GM12878 (cell line): ENCODE measurements around the gene EEF2KMT. TPM values are rescaled to one million over a fixed set of nuclear protein-coding genes. Genes with fewer than 3 reads are reported as not detected.

Experiments
- ATAC-seq: fragments of 200-7000 bp; cut with Tn5 transposase; 3 replicates; pipeline ENCODE4 v1.9.1; 2020; ENCODE audit warnings: mild to moderate bottlenecking, moderate library complexity
- BruUV-seq: library from RNA; stranded (reverse); fragments of 400-500 nt; replicated peaks from 2 replicates; lab custom pipeline; 2021; lab: Mats Ljungman, UMichigan
- CTCF ChIA-PET: fragments of 300-600 bp; sonication (Branson Sonifier 250); formaldehyde crosslinking; extraction: SDS; loops from one replicate; lab custom pipeline; 2021; ENCODE audit warnings: inconsistent platforms; lab: Yijun Ruan, JAX
- POLR2A ChIA-PET: fragments of 350-600 bp; formaldehyde crosslinking; extraction: SDS; loops from one replicate; lab custom pipeline; 2021; ENCODE audit warnings: inconsistent platforms; lab: Charles Lee
- RAD21 ChIA-PET: fragments of 300-600 bp; sonication (Branson Sonifier 250); formaldehyde crosslinking; loops from one replicate; lab custom pipeline; 2023; ENCODE audit warnings: antibody characterized with exemption; ENCODE audit not compliant: unreplicated experiment; lab: Charles Lee
- SMC1A ChIA-PET: fragments of 300-600 bp; sonication (Branson Sonifier 250); formaldehyde crosslinking; loops from one replicate; lab custom pipeline; 2023; ENCODE audit not compliant: unreplicated experiment, uncharacterized antibody; lab: Charles Lee
- DNase-seq: peaks from one replicate; pipeline ENCODE4 v3.0.0-alpha.2; 2011; ENCODE audit warnings: low read depth, low spot score
- FAIRE-seq: peaks from 3 replicates; lab custom pipeline; 2011; peaks lifted over from hg19 to GRCh38; lab: Jason Lieb, UNC
- H2AFZ ChIP-seq: 2 replicates; pipeline ENCODE4 v1.6.0; 2011; ENCODE audit warnings: low read depth, low read length, control low read depth; ENCODE audit not compliant: control insufficient read depth
- H3K27ac ChIP-seq: 2 replicates; pipeline ENCODE4 v1.5.1; 2011; ENCODE audit warnings: control low read depth; ENCODE audit not compliant: control insufficient read depth, insufficient read depth
- H3K27me3 ChIP-seq, 2 experiments: replicated peaks in 1 of 2; 2 replicates each; pipeline versions ENCODE4 v1.6.0 to v1.6.1; 2011; ENCODE audit warnings: low read length in 1 of 2; ENCODE audit not compliant: control insufficient read depth in 2 of 2, insufficient read depth in 2 of 2
- H3K36me3 ChIP-seq, 2 experiments: 2 replicates each; pipeline ENCODE4 v1.5.1; 2011; ENCODE audit warnings: low read length in 1 of 2; ENCODE audit not compliant: control insufficient read depth in 2 of 2, insufficient read depth in 2 of 2
- H3K4me1 ChIP-seq: 2 replicates; pipeline ENCODE4 v1.6.1; 2011; ENCODE audit warnings: mild to moderate bottlenecking, low read length, moderate library complexity, mixed read lengths; ENCODE audit not compliant: control insufficient read depth, insufficient read depth
- H3K4me2 ChIP-seq: 2 replicates; pipeline ENCODE4 v1.6.0; 2011; ENCODE audit warnings: control low read depth; ENCODE audit not compliant: control insufficient read depth, insufficient read depth
- H3K4me3 ChIP-seq: fragments of 200-600 bp; sonication (generic); 2 replicates; pipeline ENCODE4 v1.5.1; 2016
- H3K79me2 ChIP-seq: 2 replicates; pipeline ENCODE4 v1.6.0; 2011; ENCODE audit warnings: low read length; ENCODE audit not compliant: control insufficient read depth, insufficient read depth
- H3K9ac ChIP-seq: 2 replicates; pipeline ENCODE4 v1.8.0; 2011; ENCODE audit warnings: low read length, control low read depth, mixed read lengths; ENCODE audit not compliant: control insufficient read depth, insufficient read depth
- H3K9me3 ChIP-seq: replicated peaks from 3 replicates; pipeline ENCODE4 v1.5.1; 2011; ENCODE audit warnings: mild to moderate bottlenecking, low read length; ENCODE audit not compliant: control insufficient read depth, insufficient read depth
- H4K20me1 ChIP-seq: 2 replicates; pipeline ENCODE4 v1.6.0; 2011; ENCODE audit not compliant: control insufficient read depth, insufficient read depth
- ATF7 ChIP-seq: fragments of 450-650 bp; IDR thresholded peaks from 2 replicates; pipeline ENCODE4 v1.6.1; 2016; ENCODE audit warnings: low read depth, mild to moderate bottlenecking
- BACH1 ChIP-seq: fragments of 450-650 bp; IDR thresholded peaks from 2 replicates; pipeline ENCODE4 v1.6.1; 2017; ENCODE audit warnings: mild to moderate bottlenecking, borderline replicate concordance
- CEBPB ChIP-seq, 2 experiments: fragments of 150-350 bp in 1 of 2; IDR thresholded peaks; 2 replicates each; pipeline ENCODE4 v1.6.1; 2012 to 2014; ENCODE audit warnings: low read depth in 2 of 2, low read length in 2 of 2, borderline replicate concordance in 1 of 2, inconsistent platforms in 1 of 2
- EGR1 ChIP-seq, 2 experiments: IDR thresholded peaks; 1 replicate in 1 of 2; 2 replicates in 1 of 2; pipeline ENCODE4 v1.6.1; 2011 to 2012; ENCODE audit warnings: low read depth in 2 of 2, low read length in 2 of 2, borderline replicate concordance in 1 of 2, mild to moderate bottlenecking in 1 of 2, moderate library complexity in 1 of 2
- HDAC2 ChIP-seq: fragments of 200-600 bp; sonication (generic); IDR thresholded peaks from 2 replicates; pipeline ENCODE4 v1.6.1; 2017
- NFIC ChIP-seq: IDR thresholded peaks from 2 replicates; pipeline ENCODE4 v1.6.1; 2012; ENCODE audit warnings: low read depth, mild to moderate bottlenecking, inconsistent platforms, low read length, moderate library complexity
- PAX5 ChIP-seq: IDR thresholded peaks from 2 replicates; pipeline ENCODE4 v1.6.1; 2011; ENCODE audit warnings: low read depth, low read length, borderline replicate concordance
- PKNOX1 ChIP-seq: fragments of 450-650 bp; IDR thresholded peaks from 2 replicates; pipeline ENCODE4 v1.6.1; 2016; ENCODE audit warnings: mild to moderate bottlenecking
- RAD51 ChIP-seq: fragments of 450-650 bp; IDR thresholded peaks from 2 replicates; pipeline ENCODE4 v1.6.1; 2016; ENCODE audit warnings: moderate library complexity, mild to moderate bottlenecking, inconsistent platforms
- RB1 ChIP-seq: fragments of 450-650 bp; formaldehyde crosslinking; IDR thresholded peaks from 2 replicates; pipeline ENCODE4 v1.6.1; 2017; ENCODE audit warnings: mild to moderate bottlenecking, borderline replicate concordance
- WRNIP1 ChIP-seq: IDR thresholded peaks from 2 replicates; pipeline ENCODE4 v1.6.1; 2011; ENCODE audit warnings: low read depth, low read length, improper control_type of control experiment, borderline replicate concordance
- WGBS: methylation state at CpG from one replicate; pipeline ENCODE4 v1.1.6; 2016; ENCODE audit warnings: low lambda C conversion rate; ENCODE audit not compliant: insufficient replicate concordance, insufficient coverage; ENCODE audit errors: missing lambda C conversion rate; 5-methylcytosine and 5-hydroxymethylcytosine counted together
- in situ Hi-C: fragments of 300-500 bp; cut with MboI; formaldehyde crosslinking; loops from 9 replicates; pipeline ENCODE4 v1.14.3; 2018; ENCODE audit warnings: mixed read lengths
- intact Hi-C: fragments of 100-400 bp; cut with micrococcal nuclease; formaldehyde crosslinking; loops from one replicate; pipeline ENCODE4 v1.14.2; 2022; ENCODE audit not compliant: unreplicated experiment
- polyA plus RNA-seq, 11 experiments: library from polyadenylated mRNA; depleted of rRNA in 4 of 11; unstranded in 6 of 11; stranded (reverse) in 5 of 11; fragments of >200 nt; fragmentation: Nextera tagmentation in 4 of 11; fragmentation: Illumina TruSeq in 1 of 11; extraction: Ambion mirVana in 4 of 11; extraction: Trizol in 1 of 11; gene quantifications; 1 replicate in 1 of 11; 2 replicates in 10 of 11; pipeline versions ENCODE4 v1.2.1 to v1.2.3, GENCODE V29; 2011 to 2016; ENCODE audit warnings: inconsistent platforms in 2 of 11, missing spikeins in 2 of 11, low read depth in 1 of 11
- total RNA-seq, 4 experiments: library from RNA; depleted of rRNA in 3 of 4; stranded (reverse); fragments of >200 nt in 3 of 4; fragmentation: Illumina TruSeq in 1 of 4; extraction: Trizol in 1 of 4; gene quantifications; 2 replicates each; pipeline versions ENCODE4 v1.2.1 to v1.2.3, GENCODE V29; 2013 to 2021
- TF ChIP-seq, protein P1 (sequence below): fragments of 450-650 bp; IDR thresholded peaks from 2 replicates; pipeline ENCODE4 v1.6.1; 2014; ENCODE audit warnings: mild to moderate bottlenecking

The EEF2KMT gene
- total and polyA plus RNA-seq, 10 of the 15 experiments (the other 5 are each of a cell fraction or from before 2014, with no cell fraction given): 3.8 to 28.1 (median 14.3) TPM

DNA sequence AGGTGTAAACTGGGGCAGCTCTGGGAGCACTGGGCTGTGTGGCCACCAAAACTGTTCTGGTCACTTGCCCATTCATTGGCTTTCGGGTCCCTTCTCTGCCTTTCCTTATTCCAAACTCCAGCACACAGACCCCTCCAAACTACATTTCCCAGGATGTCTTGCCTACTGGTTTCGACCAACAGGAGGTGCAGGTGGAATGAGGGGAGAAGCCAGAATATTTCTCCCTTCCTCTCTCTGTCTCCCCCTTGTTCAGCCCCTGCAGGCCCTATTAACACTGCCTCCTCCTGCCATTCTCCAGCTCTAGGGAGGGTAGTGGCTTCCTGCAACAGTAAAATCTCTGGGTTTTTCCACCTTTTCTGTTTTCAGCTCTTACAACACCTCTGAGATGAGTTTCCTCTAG is 50.7 kb downstream of the EEF2KMT start:
- no peaks in the 10 kb centered on the region; the same call in 1 of the 3 replicates for H3K9me3 ChIP-seq
- no peaks in the 10 kb centered on the region for H3K79me2 ChIP-seq
- no peak overlapping the region for H3K4me3 ChIP-seq
- 15% methylated on average over 2 of the region's 2 CpGs for WGBS
- H2AFZ ChIP-seq: no peak overlapping the region
- SMC1A ChIA-PET: no interaction called here
- H3K36me3 ChIP-seq: no peaks in the 10 kb centered on the region
- FAIRE-seq (no peak), DNase-seq (no peak), ATAC-seq (no peak)
- BruUV-seq: no TSS peak
- in situ Hi-C loops: no loop called here
- RAD21 ChIA-PET: no interaction called here
- H3K27me3 ChIP-seq: no peaks in the 10 kb centered on the region
- no peak overlapping the region for H3K9ac ChIP-seq
- CTCF ChIA-PET: no interaction called here
- H3K4me1 ChIP-seq: peaks cover 10% of the 10 kb centered on the region
- intact Hi-C loops: no loop called here
- H3K27ac ChIP-seq: no peak overlapping the region
- TF ChIP-seq CEBPB (IDR thresholded peaks at IDR 0.05; ENCODE audit: borderline replicate concordance in 1 of 2, low read depth in 2 of 2, low read length in 2 of 2) (no peak), PAX5 (no peak), RAD51 (no peak), PKNOX1 (no peak), WRNIP1 (no peak), HDAC2 (no peak), BACH1 (no peak), ATF7 (no peak), RB1 (no peak), EGR1 (IDR thresholded peaks at IDR 0.05; ENCODE audit: borderline replicate concordance in 1 of 2, low read depth in 2 of 2, low read length in 2 of 2) (no peak), NFIC (no peak)
- TF ChIP-seq, protein P1, sequence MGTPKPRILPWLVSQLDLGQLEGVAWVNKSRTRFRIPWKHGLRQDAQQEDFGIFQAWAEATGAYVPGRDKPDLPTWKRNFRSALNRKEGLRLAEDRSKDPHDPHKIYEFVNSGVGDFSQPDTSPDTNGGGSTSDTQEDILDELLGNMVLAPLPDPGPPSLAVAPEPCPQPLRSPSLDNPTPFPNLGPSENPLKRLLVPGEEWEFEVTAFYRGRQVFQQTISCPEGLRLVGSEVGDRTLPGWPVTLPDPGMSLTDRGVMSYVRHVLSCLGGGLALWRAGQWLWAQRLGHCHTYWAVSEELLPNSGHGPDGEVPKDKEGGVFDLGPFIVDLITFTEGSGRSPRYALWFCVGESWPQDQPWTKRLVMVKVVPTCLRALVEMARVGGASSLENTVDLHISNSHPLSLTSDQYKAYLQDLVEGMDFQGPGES: no peak
- TF ChIP-seq, all 136 proteins: peak for 0
- Histone ChIP-seq H3K4me2 (no peak overlapping the region), H4K20me1 (no peaks in the 10 kb centered on the region)
- POLR2A ChIA-PET: no interaction called here
